ENCODE data around the gene PDE4A. TPM values are rescaled to one million over a fixed set of nuclear protein-coding genes. Genes with fewer than 3 reads are reported as not detected.
"Not testable (repeated sequence)": the region's sequence is repeated elsewhere in the genome, so short reads cannot be mapped to it uniquely, and the experiment has no call there.

PDE4A gene
- polyA plus RNA-seq, 3 donors, result 1.9 to 5.1 (median 2.1) TPM

DNA sequence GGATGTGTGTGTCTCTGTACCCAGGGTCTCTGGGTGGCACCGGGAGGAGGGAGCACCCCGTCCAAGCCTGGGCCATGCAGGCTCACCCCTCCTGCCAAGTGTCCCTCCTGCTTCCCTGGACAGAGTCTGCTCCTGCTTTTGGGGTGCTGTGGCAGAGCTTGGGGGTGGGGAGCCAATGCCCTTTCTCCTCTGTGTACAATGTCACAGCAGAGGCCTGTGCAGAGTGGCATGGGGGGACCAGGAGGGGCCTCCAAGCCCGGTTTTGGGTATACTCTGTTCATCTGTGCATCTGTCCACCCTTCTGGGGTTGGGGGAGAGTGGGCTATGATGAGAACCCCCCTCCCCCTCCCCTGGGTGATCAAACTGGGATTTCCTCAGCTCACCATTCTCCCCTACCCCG, 33.5 kb downstream of the PDE4A start:
- no peak for DNase-seq (ENCODE audit: extremely low read depth in 1 of 11, low read depth in 9 of 11, low spot score in 4 of 11)

DNA sequence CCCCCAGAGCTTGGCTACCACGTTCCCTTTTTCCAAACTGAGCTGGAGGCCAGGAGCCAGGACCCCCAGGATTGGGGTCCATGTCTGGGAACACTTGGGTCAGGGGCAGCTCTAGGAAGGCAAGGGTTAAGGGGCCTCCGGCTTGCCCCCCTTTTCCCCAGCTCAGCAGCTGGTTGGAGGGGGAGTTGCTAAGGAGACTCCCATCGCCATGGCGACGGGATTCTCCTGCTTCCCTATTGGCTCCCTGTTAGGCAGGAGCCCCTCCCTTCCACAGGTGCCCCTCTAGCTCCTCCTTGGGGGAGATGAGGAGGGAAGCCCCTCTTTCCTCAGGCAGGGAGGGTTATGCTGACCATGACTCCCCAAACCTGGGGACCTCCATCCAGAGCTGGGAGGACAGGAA, 33.9 kb downstream of the PDE4A start:
- no peak for DNase-seq (ENCODE audit: extremely low read depth in 1 of 11, low read depth in 9 of 11, low spot score in 4 of 11)

DNA sequence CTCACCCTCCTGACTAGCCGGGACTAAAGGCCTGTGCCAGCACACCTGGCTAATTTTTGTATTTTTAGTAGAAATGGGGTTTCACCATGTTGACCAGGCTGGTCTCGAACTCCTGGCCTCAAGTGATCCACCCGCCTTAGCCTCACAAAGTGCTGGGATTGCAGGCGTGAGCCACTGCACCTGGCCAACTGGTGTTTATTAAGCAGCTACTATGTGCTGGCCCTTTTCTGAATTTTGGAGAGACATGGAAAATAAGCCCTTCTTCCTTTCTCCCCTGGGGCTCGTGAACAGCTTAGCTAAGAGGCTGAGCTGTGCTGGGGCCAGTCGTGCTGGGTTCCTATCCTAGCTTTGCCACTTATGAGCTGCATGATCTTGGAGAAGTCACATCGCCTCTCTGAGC, 38.4 kb downstream of the PDE4A start:
- DNase-seq (ENCODE audit: extremely low read depth in 1 of 11, low read depth in 9 of 11, low spot score in 4 of 11), result not testable (repeated sequence)

- DNase-seq (ENCODE audit: extremely low read depth in 1 of 11, low read depth in 9 of 11, low spot score in 4 of 11), result no peak
These were observed 40.3 kb downstream of the PDE4A start for GRCh38 chr19:10460714-10461046.

DNA sequence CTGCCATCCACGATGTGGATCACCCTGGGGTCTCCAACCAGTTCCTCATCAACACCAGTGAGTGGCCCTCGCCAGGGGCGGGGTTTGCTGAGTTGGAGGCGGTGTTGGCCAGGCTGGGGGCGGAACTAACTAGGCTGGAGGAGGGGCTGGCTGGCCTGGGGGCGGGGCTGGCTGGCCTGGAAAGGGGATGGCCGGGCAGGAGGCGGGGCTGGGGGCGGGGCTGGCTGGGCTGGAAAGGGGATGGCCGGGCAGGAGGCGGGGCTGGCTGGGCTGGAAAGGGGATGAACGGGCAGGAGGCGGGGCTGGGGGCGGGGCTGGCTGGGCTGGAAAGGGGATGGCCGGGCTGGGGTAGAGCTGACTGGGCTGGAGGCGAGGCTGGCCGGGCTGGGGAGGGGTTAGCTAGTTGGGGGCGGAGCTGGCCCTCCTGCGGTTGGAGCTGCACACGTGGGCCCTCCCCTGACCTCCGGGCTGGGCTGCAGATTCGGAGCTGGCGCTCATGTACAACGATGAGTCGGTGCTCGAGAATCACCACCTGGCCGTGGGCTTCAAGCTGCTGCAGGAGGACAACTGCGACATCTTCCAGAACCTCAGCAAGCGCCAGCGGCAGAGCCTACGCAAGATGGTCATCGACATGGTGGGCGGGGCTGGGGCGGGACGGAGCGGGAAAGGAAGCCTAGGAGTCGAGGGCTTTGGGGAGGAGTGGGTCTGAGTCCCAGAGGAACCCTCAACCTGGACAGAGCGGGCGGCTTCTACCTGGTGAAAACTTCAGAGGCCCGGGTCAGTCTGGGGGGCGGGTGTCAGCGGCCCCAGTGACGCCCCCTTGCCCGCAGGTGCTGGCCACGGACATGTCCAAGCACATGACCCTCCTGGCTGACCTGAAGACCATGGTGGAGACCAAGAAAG, 41.0 kb downstream of the PDE4A start:
- peak; percentile 62 to 84 (median 80) for DNase-seq (ENCODE audit: extremely low read depth in 1 of 11, low read depth in 9 of 11, low spot score in 4 of 11)

GRCh38 chr19:10462042-10462441, 41.7 kb downstream of the PDE4A start:
- DNase-seq (ENCODE audit: extremely low read depth in 1 of 11, low read depth in 9 of 11, low spot score in 4 of 11), result not testable (repeated sequence)

DNA sequence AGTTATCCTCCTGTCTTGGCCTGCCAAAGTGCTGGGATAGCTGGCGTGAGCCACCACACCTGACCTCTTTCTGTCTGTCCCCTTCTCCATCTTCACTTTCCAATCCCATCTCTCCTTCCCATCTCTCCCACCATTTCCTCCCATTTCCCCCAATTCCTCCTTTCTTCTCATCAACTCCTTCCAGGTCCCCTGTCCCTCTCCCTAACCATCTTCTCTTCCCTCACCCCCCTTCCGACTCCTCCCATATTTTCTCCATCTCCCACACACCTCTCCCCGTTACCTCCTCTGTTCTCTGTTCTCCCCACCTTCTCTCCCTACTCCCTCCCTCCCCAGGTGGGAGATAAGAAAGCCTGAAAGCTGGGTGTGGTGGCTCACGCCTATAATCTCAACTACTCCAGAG, 42.2 kb downstream of the PDE4A start:
- no peak for DNase-seq (ENCODE audit: extremely low read depth in 1 of 11, low read depth in 9 of 11, low spot score in 4 of 11)

- no peak for DNase-seq (ENCODE audit: extremely low read depth in 1 of 11, low read depth in 9 of 11, low spot score in 4 of 11)
These were observed 44.1 kb downstream of the PDE4A start for GRCh38 chr19:10464456-10464855.

DNA sequence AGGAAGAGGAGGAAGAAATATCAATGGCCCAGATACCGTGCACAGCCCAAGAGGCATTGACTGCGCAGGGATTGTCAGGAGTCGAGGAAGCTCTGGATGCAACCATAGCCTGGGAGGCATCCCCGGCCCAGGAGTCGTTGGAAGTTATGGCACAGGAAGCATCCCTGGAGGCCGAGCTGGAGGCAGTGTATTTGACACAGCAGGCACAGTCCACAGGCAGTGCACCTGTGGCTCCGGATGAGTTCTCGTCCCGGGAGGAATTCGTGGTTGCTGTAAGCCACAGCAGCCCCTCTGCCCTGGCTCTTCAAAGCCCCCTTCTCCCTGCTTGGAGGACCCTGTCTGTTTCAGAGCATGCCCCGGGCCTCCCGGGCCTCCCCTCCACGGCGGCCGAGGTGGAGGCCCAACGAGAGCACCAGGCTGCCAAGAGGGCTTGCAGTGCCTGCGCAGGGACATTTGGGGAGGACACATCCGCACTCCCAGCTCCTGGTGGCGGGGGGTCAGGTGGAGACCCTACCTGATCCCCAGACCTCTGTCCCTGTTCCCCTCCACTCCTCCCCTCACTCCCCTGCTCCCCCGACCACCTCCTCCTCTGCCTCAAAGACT, 46.9 kb downstream of the PDE4A start:
- DNase-seq (ENCODE audit: extremely low read depth in 1 of 11, low read depth in 9 of 11, low spot score in 4 of 11), result no peak

GRCh38 chr19:10468133-10468532, 47.8 kb downstream of the PDE4A start:
- no peak for DNase-seq (ENCODE audit: extremely low read depth in 1 of 11, low read depth in 9 of 11, low spot score in 4 of 11)

GRCh38 chr19:10471909-10472308, 51.6 kb downstream of the PDE4A start:
- DNase-seq (ENCODE audit: extremely low read depth in 1 of 11, low read depth in 9 of 11, low spot score in 4 of 11), result no peak

- DNase-seq (ENCODE audit: extremely low read depth in 1 of 11, low read depth in 9 of 11, low spot score in 4 of 11), result no peak
These were observed 52.9 kb downstream of the PDE4A start for GRCh38 chr19:10473192-10473591.

DNA sequence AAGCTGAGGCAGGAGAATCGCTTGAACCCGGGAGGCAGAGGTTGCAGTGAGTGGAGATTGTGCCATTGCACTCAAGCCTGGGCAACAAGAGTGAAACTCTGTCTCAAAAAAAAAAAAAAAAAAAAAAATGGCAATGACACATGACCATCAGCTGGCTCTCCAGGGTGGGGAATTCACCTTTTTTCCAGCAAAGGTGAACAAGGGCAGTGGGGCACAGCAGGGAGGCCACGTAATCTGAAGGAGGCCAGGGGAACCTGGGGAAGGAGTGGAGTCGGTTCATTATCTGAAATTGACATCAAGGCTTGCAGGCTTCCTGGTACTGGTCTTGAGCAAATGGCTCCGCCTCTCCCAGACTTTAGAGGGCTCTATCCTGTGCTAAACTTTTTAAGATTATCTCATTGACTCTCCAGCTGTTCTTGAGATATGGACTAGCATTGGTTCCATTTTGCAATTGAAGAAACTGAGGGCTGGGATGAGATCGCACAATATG, 54.7 kb downstream of the PDE4A start:
- DNase-seq (ENCODE audit: extremely low read depth in 1 of 11, low read depth in 9 of 11, low spot score in 4 of 11), result no peak

DNA sequence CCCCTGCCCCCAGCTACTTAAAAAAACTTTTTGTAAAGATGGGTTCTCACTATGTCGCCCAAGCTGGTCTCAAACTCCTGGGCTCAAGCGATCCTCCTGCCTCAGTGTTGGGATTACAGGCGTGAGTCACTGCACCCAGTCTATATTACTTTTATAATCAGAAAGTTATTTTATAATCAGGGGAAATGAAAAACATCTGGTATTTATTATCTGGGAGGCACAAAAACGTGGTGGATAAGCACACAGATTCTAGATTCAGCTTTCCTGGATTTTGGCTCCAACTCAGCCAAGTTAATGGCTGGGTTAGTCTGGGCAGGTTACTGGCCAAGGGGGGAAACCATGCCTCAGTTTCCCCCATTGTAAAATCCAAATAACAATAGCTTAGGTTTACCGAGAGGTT, 58.1 kb downstream of the PDE4A start:
- DNase-seq (ENCODE audit: extremely low read depth in 1 of 11, low read depth in 9 of 11, low spot score in 4 of 11), result no peak

DNA sequence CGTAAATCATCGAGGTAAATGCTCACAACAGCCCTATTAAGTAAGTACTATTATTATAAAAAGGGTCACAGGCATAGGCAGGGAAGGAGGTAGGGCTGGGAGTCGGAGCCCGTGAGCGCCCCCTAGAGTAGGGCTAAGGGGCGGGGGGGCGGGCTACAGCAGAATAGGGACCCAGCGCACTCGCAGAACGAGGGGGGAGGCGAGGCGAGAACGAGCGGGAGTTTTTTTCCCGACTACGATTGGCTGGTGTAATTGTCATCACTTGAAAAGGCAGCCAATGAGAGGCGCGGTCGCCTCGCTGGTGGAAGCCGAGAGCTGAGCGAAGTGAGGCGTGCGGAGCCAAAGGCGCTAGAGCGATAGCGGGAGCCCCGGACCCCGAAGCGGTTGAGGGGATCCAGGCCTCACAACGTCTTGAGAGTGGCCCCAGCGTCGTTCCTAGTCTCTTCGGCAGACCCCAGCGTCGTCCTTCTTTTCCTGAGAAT, 58.6 kb downstream of the PDE4A start:
- DNase-seq (ENCODE audit: extremely low read depth in 1 of 11, low read depth in 9 of 11, low spot score in 4 of 11), result peak; percentile 63 to 88 (median 77)

- DNase-seq (ENCODE audit: extremely low read depth in 1 of 11, low read depth in 9 of 11, low spot score in 4 of 11), result no peak
These were observed 66.2 kb downstream of the PDE4A start for GRCh38 chr19:10486551-10486950.

DNA sequence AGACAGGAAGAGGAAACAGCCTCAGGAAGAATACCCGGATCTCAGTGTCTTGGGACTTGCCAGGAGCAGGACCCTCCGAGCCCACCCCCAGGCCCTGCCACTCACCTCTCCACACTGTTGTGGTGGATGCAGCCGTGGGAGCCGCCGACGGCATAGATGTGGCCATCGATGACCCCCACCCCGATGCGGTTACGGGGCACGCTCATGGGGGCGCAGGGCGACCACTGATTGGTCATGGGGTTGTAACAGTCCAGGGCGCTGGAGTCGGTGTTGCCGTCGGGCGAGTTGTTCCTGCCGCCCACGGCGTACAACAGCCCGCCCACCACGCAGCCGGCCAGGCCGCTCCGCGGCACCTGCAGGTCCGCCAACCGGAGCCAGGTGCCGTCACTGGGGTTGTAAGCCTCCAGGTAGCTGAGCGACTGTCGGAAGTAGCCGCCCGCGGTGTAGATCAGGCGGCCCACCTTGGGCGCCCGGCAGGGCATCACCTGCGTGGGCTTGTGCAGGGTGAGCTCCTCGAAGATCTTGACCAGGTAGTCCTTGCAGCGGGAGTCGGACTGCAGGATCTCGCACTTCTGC, 71.2 kb downstream of the PDE4A start:
- no peak for DNase-seq (ENCODE audit: extremely low read depth in 1 of 11, low read depth in 9 of 11, low spot score in 4 of 11)

DNA sequence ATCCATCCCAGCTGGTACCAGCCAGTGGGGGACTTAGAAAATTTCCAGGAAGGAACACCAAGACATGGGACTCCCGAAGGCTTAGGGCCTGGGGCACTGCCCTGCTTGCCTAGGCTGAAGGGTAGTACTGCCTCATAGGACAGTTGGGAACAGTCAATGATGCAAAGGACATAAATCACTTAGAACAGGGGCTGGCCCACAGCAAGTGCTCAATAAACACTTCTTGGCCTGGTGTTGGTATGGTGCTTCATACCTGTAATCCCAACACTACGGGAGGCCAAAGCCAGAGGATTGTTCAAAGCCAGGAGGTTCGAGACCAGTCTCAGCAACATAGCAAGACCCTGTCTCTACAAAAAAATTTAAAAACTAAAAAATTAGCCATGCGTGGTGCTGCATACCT, 77.0 kb downstream of the PDE4A start:
- DNase-seq (ENCODE audit: extremely low read depth in 1 of 11, low read depth in 9 of 11, low spot score in 4 of 11), result no peak

GRCh38 chr19:10499550-10500246, 79.4 kb downstream of the PDE4A start:
- no peak for DNase-seq (ENCODE audit: extremely low read depth in 1 of 11, low read depth in 9 of 11, low spot score in 4 of 11)

DNA sequence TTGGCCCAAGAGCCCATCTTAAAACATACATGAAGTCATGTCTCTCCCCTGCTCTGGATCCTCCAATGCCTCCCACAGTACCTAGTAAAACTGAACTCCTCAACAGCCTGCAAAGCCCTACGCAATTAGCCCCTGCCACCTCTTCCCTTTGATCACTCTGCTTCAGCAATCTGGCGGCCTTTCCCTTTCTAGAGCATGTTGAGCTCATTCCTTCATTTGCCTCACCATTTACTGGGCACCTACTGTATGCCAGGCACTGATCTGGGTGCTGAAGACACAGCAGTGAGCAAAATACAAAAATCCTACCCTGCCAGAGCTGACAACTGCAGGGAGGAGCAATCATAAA, 79.9 kb downstream of the PDE4A start:
- no peak for DNase-seq (ENCODE audit: extremely low read depth in 1 of 11, low read depth in 9 of 11, low spot score in 4 of 11)

Data from renal cortex interstitium (tissue), 11 donors.